GM19035 (cell line): ENCODE data around the gene THAP6.
"Not testable (repeated sequence)": the region's sequence is repeated elsewhere in the genome, so short reads cannot be mapped to it uniquely, and the experiment has no call there.

Source experiments
- ATAC-seq: cut with Tn5 transposase; IDR thresholded peaks from one replicate; pipeline ENCODE4 v1.9.1; 2021; ENCODE audit not compliant: unreplicated experiment

Gene THAP6

DNA sequence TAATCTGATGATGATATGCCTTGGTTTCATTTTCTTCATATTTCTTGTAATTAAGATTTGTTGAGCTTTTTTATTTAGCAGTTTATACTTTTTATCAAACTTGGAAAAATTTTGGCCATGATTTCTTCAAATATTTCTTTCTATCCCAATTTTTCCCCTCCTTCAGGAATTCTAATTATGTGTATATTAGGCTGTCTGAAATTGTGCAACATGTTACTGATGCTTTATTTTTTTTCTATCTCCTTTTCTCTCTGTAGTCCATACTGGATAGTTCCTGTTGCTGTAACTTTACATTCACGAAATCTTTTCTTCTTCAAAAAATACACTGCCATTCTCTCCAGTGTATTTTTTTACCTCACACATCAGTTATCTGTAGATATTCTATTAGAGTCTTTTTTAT is 10.8 kb downstream of the THAP6 start:
- ATAC-seq: no peak

DNA sequence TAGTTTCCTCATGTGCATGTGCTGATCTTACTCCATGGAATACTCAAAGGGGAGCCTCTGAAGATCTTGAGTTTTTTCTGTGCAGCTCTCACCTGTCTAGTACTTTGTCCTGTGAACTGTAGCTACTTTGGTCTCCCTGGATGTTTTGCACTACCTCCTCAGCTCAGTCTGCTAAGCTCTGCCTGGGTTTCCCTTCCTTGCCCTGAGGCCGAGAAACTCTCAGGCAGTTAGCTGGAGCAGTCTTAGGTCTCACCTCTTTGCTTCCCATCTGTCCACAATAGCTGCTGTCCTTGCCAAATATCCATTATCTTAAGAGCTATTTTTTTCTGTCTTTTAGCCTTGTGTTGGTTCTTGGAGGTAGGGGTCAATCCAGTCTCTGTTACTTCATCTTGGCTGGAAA is 11.6 kb downstream of the THAP6 start:
- no peak for ATAC-seq

DNA sequence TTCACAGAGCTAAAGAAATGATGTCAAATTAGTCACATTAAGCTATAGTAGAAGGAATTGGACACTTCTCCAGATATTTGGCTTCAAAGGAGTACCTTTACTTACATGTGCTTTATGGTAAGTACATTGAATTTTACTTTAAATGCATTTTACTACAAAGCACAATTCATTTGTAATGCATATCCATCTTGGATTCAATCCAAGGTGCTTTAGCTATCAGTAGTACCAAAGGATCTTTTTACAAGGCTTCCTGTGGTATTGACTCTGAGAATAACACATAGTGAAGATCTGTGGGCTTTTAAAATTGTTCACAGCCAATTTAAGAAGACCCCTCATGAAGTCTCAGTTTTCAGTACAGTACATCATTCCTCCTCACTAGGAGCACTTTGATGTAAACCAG is 13.2 kb downstream of the THAP6 start:
- ATAC-seq: no peak

DNA sequence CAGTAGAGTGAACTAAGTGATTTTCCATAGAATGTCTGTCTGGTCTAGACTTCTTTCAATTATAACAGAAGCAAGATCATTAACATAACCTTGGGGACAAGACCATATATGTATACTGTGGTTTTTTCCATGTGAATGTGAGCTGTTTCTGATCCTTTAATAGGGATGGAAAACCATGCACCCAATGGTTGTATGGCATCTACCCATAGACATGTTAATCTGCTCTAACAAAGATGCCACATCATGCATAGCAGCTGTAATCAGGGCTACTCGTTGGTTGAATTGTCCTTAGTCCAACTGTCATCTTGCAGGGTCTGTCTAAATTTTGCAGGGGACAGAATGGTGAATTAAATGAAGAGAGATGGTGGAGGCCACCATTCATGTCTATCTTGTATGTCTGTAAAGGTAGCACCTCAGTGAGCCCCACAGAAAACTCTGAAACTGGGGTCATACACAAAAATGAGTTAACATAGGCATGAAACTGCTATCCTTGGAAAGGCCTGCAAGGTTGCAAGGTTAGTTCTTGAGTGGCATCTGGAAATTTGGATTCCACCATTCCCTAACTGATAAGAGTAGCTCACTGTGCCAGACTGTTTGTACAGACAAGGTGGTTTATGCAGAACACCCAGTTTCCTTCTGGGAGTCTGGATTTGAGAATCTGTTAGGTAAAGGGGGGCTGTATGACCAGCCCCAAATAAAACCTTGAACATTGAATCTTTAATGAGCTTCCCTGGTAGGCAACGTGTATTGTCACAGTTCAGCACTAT is 16.5 kb downstream of the THAP6 start:
- ATAC-seq: no peak

DNA sequence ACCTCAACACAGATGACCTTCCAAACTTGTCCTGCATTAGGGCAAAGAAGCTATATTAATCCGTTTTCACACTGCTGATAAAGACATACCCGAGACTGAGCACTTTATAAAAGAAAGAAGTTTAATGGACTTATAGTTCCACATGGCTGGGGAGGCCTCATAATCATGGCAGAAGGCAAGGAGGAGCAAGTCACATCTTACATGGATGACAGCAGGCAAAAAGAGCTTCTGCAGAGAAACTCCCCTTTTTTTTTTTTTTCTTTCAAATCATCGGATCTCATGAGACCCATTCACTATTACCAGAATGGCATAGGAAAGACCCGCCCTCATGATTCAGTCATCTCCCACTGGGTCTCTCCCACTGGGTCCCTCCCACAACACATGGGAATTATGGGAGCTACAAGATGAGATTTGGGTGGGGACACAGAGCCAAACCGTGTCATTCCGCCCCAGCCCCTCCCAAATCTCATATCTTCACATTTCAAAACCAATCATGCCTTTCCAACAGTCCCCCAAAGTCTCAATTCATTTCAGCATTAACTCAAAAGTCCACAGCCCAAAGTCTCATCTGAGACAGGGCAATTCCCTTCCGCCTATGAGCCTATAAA is 17.4 kb downstream of the THAP6 start:
- not testable (repeated sequence) for ATAC-seq

DNA sequence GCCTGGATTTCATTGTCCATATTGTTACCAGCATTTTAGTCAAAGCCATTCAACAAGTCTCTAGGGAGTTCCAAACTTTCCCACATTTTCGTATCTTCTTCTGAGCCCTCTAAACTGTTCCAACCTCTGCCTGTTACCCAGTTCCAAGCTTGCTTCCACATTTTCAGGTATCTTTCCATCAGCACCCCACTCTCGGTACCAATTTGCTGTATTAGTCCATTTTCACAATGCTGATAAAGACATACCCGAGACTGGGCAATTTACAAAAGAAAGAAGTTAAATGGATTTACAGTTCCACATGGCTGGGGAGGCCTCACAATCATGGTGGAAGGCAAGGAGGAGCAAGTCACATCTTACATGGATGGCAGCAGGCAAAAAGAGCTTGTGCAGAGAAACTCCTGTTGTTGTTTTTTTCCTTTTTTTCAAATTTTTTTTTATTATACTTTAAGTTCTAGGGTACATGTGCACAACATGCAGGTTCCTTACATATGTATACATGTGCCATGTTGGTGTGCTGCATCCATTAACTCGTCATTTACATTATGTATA is 19.1 kb downstream of the THAP6 start:
- ATAC-seq: not testable (repeated sequence)

DNA sequence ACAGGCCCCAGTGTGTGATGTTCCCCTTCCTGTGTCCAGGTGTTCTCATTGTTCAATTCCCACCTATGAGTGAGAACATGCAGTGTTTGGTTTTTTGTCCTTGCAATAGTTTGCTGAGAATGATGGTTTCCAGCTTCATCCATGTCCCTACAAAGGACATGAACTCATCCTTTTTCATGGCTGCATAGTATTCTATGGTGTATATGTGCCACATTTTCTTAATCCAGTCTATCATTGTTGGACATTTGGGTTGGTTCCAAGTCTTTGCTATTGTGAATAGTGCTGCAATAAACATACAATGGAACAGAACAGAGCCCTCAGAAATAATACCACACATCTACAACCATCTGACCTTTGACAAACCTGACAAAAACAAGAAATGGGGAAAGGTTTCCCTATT is 19.7 kb downstream of the THAP6 start:
- not testable (repeated sequence) for ATAC-seq

DNA sequence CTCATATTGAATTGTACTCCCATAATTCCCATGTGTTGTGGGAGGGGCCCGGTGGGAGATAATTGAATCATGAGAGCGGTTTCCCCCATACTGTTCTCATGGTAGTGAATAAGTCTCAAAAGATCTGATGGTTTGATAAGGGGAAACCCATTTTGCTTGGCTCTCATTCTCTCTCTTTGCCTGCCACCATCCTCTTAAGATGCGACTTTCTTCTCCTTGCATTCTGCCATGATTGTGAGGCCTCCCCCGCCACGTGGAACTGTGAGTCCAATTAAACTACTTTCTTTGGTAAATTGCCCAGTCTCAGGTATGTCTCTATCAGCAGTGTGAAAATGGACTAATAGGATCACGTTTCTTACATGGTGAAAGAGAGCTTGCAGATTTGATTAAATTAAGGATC is 23.0 kb downstream of the THAP6 start:
- not testable (repeated sequence) for ATAC-seq

DNA sequence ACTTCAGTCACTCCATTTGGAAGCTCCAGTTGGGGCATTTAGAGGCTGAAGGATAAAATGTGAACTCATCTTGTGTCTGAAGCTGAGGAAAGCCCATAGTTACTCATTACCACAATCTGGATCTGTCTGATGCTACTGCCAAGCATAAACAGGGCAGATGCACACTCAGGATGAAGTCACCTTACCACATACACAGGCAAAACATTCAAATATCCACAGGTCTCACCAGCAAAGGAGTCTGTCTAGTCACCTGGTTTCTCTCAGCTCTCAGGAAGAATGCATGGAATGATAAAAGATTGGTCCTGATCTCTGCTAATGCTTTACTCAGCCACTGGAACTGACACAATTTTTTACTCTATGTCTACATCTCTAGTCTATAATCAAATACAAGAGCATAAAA is 28.6 kb downstream of the THAP6 start:
- ATAC-seq: no peak

DNA sequence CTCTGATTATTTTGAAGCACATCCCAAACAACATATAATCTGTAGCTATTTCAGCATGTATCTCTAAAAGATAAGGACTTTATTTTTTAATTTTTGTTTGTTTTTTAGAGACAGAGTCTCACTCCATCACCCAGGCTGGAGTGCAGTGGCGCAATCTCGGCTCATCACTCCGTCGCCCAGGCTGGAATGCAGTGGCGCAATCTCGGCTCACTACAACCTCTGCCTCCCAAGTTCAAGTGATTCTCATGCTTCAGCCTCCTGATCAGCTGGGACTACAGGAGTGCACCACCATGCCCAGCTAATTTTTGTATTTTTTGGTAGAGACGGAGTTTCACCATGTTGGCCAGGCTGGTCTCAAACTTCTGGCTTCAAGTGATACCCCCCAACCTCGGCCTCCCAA is 29.9 kb downstream of the THAP6 start:
- not testable (repeated sequence) for ATAC-seq

DNA sequence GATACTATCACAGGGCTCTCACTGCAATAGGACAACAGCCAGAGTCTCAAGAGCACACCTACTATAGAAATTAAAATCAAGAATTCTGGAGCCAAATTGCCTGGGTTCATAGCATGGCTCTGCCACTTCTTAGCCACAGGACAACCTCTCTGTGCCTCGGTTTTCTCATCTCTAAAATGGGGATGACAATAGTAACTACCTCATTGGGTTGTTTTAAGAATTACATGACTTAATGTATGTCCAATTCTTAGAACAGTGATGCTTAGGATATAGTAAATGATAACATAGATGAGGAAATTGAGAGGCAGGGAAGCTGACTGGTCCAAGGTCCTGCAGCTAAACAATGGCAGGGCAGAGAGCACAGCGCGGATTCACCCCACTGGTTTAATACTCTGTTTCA is 30.6 kb downstream of the THAP6 start:
- ATAC-seq: no peak

DNA sequence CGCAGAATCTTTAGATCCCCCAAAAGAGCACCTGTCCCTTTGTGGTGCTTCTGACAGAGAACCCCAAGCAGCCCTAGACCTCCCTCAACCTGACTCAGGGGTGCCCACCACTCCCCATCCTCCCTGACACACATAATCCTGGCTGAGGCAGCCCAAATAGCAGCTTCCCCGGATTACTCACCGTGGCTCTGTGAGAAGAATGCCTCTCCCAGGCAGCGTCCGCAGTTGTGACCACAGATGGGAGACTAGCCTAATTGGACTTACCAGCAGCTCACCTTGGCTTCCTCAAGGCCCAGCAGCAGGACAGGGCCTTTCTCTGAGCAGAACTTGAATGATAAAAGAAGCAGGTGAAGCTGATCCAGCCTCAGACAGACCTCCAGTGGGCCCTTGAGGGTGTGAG is 31.3 kb downstream of the THAP6 start:
- no peak for ATAC-seq

DNA sequence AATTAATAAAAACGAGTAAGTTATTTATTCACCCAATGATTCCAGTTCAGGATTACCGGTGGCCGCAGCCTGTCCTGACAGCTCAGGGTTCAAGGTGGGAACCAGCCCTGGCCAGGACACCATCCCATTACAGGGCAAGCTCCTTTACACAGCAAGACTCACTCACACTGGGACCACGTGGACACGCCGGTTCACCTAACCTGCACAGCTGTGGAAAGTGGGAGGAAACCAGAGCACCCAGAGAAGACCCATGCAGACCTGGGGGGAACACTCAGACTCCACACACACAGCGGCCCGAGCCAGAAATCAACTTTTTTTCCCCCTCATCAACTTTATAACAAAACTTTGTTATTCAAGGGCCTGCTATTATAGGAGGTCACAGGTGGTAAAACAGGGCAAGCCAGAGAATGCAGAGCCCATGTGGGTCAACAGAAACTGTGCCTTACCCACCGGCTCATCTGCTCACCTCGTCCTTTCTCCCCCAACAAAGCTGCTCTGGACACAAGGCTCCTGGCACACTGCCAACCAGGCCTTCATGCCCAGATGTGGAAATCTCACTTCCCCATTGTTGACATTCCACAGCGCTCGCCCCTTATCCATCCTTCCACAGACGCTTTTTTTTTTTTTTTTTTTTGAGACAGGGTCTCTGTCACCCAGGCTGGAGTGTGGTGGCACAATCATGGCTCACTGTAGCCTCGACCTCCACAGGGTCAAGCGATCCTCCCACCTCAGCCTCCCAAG is 33.5 kb downstream of the THAP6 start:
- ATAC-seq: no peak

DNA sequence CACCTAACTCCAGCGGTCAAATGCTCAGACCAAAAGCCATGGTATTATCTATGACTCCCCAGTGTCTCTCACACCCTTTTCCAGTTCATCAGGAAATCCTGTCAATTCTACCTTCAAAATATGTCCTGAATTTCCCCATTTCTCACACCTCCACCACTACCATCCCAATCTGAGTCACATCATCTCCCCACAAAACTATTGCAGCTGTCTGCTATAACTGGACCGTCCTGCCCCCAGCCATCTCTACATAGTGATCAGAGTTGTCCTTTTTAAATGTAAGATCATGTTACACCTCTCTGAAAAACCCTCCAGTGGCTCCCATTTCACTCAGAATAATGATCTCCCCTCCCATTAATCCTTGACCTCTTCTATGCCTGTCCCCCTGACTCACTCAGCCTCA is 34.7 kb downstream of the THAP6 start:
- no peak for ATAC-seq

DNA sequence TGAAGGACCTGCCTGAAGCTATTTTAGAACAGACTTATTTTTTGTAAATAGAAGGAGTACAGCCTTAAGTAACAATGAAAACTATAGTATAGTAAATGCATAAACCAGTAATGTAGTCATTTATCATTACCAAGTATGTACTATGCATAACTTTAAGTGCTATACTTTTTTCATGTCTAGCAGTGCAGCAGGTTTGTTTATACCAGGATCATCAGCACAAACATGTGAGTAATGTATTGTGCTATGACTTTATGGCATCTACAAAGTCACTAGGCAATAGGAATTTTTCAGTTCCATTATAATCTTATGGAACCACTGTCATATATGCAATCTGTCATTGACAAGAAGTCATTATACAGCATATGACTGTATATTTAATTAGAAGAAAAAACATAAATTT is 38.2 kb downstream of the THAP6 start:
- no peak for ATAC-seq

DNA sequence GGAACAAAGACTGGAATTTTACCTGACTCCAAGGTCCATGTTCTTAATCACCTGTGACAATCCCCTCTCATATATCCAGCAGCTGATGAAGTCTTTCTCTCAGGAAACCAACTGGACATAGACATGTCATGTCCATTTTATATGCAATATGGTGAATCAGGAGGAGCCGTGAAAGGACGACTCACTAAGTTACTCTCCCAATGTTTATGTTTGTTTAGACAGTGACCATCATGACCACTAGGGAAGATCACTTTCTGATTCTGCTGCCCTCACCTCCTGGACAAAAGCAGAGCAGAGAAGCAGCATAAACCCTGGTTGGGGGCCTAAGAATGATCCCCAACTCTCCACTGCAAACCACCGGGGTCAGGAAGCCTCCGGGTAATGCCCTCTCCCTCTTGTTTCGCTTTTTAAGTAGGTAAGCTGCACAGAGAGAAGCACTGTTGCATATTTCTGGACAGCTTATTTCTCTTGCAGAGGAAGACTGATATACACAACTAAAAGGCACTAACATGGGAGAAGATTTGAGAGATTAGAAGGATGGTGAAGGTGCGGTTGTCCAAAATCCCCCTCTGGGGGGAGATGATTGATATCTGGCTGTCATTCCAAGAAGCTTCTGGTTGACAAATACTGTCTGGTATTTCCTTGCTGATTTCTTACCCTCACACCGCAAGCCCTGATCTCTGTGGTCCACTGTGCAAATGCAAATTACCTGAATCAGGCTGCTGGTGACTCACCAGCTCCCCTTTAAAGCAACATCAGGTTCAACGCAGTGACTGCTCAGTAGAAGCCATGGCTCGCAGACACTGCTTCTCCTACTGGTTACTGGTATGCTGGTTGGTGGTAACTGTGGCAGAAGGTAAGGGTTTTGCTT is 41.3 kb downstream of the THAP6 start, which contains the start of gene ODAPH:
Gene ODAPH (plus strand): TSS at position 773 of the 871 bp plus-strand sequence. CDS start 17 bp downstream, at position 790.
- ATAC-seq: peak; percentile 97

DNA sequence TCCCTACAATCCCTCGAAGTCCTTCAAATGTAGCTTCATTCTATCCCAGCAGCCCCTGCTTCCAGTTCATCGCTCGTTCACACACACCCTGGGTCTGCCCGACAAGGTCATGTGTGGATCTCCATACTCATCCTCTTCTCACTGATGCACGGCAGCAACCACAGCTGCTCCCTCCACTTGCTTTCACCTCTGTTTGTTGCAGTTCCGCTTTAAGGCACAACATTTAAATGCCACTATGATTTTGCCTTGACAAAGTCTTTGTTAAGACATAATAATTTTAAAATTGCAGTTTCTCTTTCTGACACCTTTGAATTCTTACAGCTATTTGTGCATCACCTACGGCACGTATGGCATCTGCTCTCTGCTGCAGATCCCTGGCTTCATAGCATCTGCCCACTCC is 43.4 kb downstream of the THAP6 start:
- ATAC-seq: no peak

DNA sequence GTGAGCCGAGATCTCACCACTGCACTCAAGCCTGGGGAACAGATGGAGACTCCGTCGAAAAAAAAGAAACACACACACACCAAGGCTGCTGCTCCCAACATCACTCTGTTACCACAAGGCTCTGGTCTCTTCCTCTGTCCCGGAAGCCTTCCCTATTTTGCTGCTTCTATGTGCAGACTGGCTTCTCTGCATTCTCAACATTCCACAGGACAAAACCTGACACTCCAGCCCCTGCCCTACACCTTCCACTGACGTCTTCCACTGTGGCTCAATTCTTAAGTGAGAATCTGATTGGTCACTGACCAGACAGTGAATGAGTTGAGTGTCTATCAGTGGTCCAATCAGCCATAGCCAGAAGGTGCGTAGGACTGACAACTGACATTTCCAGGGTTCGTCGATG is 47.5 kb downstream of the THAP6 start:
- no peak for ATAC-seq

DNA sequence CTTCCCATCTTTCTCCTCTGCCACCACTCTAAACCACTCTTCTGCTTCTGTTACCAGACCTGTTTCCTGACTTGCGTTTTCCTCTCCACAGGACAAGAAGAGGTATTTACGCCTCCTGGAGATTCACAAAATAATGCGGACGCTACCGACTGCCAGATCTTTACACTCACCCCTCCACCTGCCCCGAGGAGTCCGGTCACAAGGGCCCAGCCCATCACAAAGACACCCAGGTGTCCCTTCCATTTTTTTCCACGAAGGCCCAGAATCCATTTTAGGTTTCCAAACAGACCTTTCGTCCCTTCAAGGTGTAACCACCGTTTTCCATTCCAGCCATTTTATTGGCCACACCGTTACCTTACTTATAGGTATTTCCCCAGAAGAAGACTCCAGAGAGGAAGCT is 49.8 kb downstream of the THAP6 start:
- ATAC-seq: no peak

DNA sequence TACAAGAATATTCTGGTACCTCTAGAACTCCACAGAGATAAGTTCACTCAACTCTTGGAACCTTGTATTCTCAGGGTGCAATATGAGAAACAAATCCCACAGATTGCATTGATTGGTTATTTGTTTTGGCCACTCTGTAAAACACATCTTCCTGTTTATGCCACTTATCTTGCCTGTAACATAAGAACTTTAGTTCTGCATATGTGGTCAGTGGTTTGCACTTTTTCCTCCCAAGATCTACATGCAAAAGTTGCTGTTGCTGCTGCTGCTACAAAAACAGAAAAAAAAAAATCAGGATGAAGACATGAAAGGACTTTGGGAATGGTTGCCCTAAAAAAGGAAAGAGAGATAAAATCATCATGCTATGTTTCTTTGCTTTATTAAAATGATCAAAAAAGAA is 51.2 kb downstream of the THAP6 start:
- ATAC-seq: no peak

DNA sequence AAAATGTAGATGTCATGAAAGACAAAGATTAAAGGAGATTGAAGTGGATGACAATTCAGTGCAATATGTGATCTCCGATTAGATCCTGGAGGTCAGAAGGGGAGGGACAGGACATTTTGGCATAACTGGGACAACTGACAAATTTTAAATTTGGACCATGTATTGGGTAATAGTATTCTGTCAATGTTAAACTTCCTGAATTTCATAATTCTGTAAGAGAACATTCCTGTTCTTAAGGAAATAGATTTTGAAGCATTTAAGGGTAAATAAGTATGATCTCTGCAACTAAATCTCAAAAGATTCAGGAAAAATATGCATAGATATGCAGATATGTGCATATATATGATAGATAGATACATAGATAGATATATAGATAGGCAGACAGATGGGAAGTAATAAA is 52.6 kb downstream of the THAP6 start:
- ATAC-seq: no peak
